DMS79 treated with DMSO at 0.1 percent for 48 hours (cell line): Measurements from ENCODE around the gene GRIP2.

Experiments
- DNase-seq: peaks from one replicate; lab custom pipeline; 2025; lab: John Stamatoyannopoulos, UW

The GRIP2 gene

GRCh38 chr3:14485981-14486380, 54.2 kb downstream of the GRIP2 start:
- no peak for DNase-seq

- no peak for DNase-seq
These were observed 55.4 kb downstream of the GRIP2 start for GRCh38 chr3:14484741-14485140.

- DNase-seq, result no peak
These were observed 56.9 kb downstream of the GRIP2 start for GRCh38 chr3:14483286-14483685.

GRCh38 chr3:14482271-14482721, 57.8 kb downstream of the GRIP2 start:
- no peak for DNase-seq

GRCh38 chr3:14481646-14482036, 58.5 kb downstream of the GRIP2 start:
- no peak for DNase-seq

- no peak for DNase-seq
These were observed 59.0 kb downstream of the GRIP2 start for GRCh38 chr3:14481018-14481645.

- DNase-seq, result no peak
These were observed 59.7 kb downstream of the GRIP2 start for GRCh38 chr3:14480207-14481017.

GRCh38 chr3:14479591-14479990, 60.6 kb downstream of the GRIP2 start:
- DNase-seq, result no peak

GRCh38 chr3:14478956-14479550, 61.1 kb downstream of the GRIP2 start:
- no peak for DNase-seq

GRCh38 chr3:14477311-14477935, 62.7 kb downstream of the GRIP2 start:
- DNase-seq, result no peak

- no peak for DNase-seq
These were observed 63.4 kb downstream of the GRIP2 start for GRCh38 chr3:14476583-14477265.

- no peak for DNase-seq
These were observed 64.5 kb downstream of the GRIP2 start for GRCh38 chr3:14475621-14476020.

- no peak for DNase-seq
These were observed 65.6 kb downstream of the GRIP2 start for GRCh38 chr3:14474363-14475081.

- no peak for DNase-seq
These were observed 66.7 kb downstream of the GRIP2 start for GRCh38 chr3:14473411-14473891.

- no peak for DNase-seq
These were observed 67.4 kb downstream of the GRIP2 start for GRCh38 chr3:14472471-14473351.

GRCh38 chr3:14471690-14472089, 68.5 kb downstream of the GRIP2 start:
- DNase-seq, result no peak

- no peak for DNase-seq
These were observed 69.1 kb downstream of the GRIP2 start for GRCh38 chr3:14471016-14471415.

- DNase-seq, result no peak
These were observed 69.7 kb downstream of the GRIP2 start for GRCh38 chr3:14470461-14470860.

- no peak for DNase-seq
These were observed 71.5 kb downstream of the GRIP2 start for GRCh38 chr3:14468621-14468981.
